ENCODE results near the gene RIC1.
"Not testable (repeated sequence)": the region's sequence is repeated elsewhere in the genome, so short reads cannot be mapped to it uniquely, and the experiment has no call there.

The RIC1 gene

DNA sequence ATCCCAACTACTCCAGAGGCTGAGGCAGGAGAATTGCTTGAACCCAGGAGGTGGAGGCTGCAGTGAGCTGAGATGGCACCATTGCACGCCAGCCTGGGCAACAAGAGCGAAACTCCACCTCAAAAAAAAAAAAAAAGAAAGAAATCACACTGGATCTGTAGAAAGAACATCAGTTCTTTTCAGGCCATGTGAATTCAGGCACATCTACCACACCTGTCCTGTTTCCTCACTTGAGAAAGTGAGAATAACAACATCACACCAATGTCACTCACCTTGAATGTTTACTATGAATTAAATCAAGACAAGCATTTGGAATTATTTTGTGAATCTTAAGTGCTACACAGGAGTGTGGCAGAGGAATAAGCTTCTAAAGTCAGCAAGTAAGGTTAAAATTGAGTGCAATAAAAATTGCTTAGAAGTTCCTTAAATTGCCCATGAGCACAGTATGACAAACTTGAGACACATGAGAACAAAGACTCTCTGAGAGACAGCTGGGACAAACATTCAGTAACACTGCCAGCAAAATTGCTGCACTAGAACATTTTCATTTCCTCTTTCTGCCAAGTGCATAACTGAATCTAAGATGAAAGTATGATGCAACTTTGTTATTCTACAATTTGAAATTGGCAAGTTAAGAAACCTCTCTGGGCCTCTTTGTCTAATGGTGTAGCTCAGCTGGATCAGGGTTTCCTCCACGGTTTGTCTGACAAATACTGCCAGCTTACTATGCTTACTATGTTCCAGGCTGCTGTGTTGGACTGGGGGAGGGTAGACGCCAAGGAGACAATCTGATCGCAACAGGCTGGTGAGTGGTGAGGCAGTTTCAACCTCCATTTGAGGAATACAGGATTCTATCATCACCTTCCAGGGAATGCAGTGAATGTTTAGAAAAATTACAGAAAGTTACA lies 1.9 kb upstream of the RIC1 start:
- peak; percentile 50 for DNase-seq

DNA sequence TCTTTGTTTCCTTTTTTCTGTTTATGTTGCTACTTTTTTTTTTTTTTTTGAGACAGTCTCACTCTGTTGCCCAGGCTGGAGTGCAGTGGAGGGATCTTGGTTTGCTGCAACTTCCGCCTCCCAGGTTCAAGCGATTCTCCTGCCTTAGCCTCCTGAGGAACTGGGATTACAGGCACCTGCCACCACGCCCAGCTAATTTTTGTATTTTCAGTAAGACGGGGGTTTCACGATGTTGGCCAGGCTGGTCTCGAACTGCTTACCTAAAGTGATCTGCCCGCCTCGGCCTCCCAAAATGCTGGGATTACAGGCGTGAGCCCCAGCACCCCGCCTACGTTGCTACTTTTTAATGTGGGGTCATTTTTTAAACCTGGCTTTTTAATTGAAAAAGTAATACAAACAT lies 1.2 kb upstream of the RIC1 start:
- not testable (repeated sequence) for DNase-seq

DNA sequence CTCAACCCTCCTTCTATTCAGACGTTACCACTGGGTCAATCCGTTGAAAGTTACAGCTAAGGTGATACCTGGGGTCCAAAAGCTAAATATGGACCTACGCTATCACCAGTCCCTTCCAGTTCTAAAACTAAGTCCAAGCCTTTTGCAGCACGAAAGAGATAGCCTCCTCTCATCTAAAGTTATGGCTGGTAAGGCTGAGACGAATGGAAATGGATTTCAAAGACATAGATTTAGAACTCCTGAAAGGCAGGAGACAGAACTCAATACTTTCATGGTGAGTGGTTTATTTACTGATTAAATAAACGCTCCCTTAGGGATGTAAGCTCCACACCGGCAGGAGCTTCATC lies 751 bp upstream of the RIC1 start:
- no peak for DNase-seq

DNA sequence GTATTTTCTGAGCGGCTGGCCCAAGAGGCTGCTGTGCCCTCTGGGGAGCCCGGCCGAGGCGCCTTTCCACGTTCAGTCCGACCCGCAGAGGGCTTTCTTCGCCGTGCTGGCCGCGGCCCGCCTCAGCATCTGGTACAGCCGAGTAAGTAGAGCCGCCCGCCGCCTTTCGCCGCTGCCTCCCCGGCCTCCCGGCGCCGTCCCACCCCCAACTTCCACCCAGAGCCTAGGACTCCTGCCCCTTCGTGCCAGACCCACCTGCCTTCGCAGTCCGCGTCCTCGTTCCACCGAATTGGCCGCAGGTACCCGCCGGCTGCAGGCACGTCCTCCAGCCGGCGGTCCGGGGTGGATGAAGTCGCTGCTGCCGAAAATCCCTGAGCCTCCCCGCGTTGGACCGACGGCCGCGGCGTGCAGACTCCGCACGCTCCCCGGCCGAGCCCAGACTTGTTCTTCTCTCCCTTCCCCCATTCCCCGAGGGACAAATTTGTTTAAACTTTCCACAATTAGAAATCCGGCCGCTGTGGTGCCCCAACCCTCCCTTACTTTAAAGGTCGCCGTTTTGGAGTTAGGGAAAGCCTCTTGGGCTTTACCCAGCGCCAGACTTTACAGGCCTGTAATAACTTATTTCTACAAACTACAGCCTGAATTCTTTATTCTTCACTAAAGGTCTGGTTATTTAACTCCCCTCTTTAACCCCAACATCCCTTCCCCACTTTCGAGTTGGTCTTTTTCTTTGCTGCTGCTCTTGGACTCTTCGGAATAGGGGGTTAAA lies 589 bp downstream of the RIC1 start:
- peak; percentile 51 for DNase-seq

DNA sequence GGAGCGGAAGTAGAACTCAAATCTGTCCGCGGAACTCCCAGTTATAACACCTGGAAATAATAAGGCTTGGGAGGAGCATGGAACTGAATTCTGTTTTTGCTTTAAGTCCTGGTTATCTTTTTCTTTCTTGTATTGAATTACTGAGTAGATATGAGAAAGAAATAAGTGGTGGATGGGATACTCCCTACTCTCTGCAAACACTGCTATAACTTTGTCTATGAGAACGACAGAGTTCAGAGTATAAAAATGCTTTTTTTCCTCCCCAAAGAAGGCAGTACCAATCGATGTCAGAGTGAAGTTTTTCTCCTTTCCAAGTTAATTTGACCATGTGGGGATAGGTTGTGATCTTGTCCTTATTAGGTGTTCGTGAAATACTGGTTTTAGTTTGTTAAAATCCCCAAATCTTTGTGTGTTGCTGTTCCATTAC lies 1.2 kb downstream of the RIC1 start:
- no peak for DNase-seq

DNA sequence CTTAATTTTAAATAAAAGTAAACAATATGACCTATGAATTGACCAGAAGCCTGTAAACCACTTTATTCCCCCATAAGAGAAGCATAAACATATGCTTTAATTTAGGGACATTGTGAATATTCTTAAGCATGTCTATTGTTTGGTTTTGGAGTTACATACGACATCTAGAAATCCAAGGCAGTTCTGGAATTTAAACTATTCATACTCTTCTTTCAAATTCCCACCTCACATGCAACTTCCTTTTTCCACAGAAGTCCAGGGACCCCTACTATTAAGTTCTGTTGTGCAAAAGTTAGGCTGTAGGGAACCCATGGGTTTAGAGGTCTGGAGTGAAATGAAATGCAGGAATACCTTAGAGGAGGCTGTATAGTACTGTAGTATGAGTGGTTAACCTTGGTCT lies 2.1 kb downstream of the RIC1 start:
- no peak for DNase-seq

DNA sequence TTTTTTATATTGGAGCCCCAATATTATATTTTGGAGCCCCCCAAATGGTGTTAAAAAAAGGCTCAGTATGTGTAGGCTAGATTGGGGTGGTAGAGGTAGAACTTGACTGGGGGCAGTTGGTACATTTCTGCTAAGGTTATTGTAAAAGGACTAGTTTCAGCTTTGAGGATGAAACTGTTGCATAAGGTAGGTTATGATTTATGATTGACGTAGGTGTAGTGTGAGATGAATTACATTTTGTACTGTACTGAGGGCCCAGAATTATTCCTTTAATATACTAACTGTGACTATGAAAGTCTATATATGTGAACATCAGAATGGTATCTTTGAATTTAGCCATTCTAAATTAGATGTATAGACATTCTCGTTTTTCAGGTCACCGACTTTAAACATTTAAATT lies 3.6 kb downstream of the RIC1 start:
- DNase-seq = no peak

DNA sequence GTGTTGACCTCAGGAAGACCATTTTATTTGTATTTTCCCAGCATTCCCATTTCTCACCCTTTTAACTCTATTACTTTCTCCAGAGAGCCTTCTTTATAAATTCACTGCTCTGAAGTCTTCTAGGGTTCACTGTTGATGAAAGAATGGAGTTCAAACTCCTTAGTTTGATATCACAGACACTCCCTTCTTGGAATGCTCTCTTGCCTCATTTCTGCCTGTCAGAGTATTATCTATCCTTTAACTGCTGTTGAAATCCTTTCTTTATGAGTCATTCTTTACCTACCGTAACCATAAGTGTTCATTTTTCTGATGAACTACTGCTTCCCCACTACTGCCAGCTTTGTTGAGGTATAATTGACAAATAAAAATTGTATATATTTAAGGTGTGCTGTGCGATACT lies 4.3 kb downstream of the RIC1 start:
- DNase-seq = no peak

DNA sequence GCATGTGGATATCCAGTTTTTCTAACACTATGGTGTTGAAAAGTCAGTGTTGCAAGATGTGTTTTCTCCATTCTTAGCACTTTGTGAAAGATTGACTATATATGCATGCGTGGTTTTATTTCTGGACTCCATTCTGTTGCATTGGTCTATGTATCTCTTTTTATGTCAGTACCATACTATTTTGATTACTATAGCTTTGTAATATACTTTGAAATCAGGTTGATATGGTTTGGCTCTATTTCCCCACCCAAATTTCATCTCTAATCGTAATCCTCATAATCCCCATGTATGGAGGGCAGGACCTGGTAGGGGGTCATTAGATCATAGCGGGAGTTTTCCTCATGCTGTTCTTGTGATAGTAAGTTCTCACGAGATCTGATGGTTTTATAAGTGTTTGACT lies 6.5 kb downstream of the RIC1 start:
- DNase-seq = no peak

DNA sequence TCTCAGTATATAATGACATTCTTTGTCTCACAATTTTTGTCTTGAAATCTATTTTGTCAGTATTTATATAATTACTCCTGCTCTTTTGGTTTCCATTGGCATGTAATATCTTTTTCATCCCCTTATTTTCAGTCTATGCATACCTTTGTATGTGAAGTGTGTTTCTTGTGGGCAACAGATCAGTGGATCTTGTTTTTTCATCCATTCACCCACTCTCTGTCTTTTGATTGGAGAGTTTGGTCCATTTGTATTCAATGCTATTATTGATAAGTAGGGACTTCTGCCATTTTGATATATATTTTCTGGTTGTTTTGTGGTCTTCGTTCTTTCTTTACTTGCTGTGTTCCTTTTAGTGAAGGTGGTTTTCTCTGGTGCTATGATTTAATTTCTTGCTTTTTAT lies 10.9 kb downstream of the RIC1 start:
- no peak for DNase-seq

DNA sequence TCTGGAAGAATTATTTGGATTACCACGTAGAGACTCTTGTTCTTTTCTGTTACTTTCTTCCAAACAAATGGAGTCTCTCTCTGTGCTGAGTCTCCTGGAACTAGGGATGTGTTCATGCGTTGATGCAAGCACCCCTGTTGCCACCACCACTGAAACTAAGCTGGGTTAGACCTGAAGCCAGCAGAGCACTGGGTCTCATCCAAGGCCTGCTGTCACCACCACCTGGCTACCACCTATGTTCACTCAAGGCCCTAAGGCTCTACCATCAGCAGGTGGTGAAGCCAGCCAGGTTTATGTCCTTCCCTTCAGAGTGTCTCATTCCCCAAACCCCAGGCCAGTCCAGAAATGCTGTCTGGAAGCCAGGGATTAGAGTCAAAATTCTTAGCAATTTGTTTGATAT lies 13.3 kb downstream of the RIC1 start:
- no peak for DNase-seq

DNA sequence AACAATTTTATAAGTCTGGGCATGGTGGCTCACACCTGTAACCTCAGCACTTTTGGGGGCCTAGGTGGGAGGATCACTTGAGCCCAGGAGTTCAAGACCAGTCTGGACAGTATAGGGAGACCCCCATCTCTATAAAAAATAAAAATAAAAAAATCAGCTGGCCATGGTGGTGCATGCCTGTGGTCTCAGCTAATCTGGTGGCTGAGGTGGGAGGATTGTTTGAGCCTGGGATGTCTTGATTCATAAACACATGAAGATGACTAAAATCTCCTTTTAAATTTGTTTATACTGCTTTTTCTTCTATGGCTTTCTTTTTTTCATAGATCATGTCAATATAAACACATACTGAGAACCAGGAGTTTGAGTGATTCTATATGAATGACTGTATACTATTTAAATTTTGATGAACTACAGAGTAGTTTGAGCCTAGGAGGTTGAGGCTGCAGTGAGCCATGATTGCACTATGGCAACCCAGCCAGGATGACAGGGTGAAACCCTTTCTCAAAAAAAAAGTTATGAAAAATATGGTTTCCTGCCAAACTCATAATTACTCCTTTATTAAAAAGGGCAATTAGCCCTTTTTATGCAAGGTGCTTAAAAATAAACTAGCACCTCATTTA lies 14.2 kb downstream of the RIC1 start:
- DNase-seq = no peak

DNA sequence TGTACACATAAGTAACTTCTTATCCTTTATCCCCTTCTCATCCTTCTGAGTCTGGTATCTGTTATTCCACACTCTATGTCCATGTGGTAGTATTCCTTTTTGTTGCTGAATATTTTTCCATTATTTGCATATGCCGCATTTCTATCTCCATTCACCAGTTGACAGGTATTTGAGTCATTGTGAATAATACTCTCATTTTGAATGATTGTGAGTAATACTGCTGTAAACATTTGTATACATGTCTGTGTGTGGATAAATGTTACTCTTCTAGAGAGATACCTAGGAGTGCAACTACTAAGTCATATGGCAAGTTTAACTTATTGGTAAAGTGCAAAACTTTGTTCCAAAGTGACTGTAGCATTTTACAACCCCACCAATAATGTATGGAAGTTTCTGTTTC lies 15.6 kb downstream of the RIC1 start:
- DNase-seq = no peak

DNA sequence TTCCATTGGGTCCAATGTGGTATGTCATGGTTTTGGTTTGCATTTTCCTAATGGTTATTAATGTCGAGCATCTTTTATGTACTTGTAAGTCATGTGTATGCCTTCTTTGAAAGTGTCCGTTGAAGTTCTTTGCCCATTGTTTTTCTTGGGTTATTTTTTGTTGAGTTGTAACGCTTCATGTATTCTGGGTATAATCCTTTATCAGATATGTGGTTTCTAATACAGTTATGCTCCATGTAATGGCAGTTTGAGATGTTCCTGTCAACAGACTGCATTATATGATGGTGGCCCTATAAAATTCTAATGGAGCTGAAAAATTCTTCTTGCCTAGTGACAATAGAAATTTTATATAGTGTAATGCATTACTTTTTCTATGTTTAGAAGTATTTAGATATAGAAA lies 17.2 kb downstream of the RIC1 start:
- DNase-seq = no peak

DNA sequence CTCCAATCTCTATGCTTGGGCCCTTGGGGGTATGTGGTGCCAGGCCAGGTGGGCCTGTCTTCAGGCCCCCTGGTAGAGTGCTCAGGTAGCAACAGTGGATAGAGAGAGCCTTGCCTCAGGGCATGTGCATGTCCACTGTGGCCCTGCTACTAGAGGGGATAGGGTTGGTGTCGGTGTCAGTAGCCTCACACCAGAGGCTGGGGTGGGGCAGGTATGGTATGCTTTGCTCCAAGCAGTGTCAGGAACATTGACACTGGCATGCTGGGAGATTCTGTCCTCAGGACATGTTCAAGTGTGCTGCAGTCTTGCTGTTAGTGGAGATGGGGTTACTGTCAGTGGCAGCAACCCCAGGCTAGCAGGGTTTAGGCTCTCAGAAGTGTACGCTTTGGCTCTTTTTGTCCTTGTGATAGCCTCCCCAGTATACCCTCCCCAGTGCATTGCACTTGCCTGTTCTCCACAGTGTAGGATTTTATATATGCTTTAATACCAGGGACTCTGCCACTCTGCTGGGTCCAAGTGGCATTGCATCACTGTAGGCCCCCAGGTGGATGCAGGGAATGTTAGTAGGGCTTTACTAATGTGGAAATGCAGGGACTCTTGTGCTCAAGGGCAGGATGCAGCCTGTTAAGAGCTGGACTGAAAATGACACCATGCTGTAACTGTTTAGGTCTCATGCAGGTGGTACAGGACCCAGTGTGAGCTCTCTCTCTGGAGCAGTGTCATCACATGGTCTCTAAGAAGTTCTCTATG lies 21.6 kb downstream of the RIC1 start:
- no peak for DNase-seq

DNA sequence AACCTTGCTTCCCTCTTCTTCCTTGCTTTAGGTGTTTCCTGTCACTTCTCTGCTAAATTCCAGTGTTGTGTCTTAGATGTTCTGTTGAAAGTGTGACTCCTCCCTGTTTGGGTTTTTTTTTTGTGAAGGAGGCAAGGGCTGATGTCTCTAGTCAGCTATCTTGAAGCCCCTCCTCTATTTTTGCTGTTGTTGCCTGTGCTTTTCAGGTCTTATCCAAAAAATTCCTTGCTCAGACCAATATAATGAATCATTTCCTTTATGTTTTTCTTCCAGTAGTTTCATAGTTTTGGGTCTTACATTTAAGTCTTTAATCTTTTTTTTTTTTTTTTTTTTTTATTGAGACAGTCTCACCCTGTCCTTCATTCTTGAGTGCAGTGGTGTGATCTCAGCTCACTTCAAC lies 22.3 kb downstream of the RIC1 start:
- DNase-seq = no peak

DNA sequence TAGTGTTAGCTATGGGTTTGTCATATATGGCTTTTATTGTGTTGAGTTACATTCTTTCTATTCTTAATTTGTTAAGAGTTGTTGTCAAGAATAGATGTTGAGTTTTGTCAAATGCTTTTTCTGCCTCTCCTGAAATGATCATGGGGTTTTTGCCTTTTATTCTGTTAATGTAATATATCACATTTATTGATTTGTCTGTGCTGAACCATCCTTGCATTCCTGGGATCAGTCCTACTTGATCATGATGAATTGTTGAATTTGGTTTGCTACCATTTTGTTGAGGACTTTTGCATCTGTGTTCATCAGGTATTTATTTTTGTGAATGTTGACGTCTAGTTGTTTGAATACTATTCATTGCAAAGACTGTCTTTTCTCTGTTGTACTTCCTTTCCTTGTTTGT lies 23.9 kb downstream of the RIC1 start:
- DNase-seq = no peak

DNA sequence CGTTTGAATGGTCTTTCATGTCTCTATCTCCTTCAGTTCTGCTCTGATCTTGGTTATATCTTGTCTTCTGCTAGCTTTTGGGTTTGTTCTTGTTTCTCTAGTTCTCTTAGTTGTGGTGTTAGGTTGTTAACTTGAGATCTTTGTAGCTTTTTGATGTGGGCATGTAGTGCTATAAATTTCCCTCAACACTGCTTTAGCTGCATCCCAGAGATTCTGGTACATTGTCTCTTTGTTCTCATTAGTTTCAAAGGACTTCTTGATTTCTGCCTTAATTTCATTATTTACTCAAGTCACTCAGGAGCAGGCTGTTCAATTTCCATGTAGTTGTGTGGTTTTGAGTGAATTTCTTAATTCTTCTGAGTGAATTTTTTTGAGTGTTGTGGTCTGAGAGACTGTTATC lies 33.9 kb downstream of the RIC1 start:
- not testable (repeated sequence) for DNase-seq

DNA sequence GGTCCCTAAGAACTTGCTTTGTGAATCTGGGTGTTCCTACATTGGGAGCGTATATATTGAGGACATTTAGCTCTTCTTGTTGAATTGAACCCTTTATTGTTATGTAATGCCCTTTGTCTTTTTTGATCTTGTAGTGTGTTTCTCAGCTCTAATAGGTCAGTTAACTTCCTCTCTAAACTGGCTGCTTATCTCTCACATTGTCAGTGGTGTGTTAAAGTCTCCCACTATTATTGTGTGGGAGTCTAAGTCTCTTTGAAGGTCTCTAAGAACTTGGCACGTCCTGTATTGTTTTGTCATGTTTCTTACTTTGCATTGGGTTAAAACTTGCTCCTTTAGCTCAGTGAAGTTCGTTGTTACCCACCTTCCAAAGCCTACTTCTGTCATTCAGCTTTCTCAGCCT lies 36.2 kb downstream of the RIC1 start:
- no peak for DNase-seq

DNA sequence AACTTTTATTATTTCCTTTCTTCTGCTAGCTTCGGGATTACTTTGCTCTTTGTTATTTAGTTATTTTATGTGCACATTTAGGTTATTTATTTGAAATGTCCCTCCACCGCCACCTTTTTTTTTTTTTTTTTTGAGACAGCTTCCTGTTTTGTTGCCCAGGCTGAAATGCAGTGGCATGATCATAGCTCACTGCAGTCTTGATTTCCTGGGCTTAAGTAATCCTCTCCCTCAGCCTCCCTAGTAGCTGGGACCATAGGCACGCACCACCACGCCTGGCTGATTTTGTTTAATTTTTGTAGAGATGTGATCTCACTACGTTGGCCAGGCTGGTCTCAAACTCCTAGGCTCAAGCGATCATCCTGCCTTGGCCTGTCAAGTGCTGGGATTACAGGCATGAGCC lies 38.5 kb downstream of the RIC1 start:
- DNase-seq = no peak

DNA sequence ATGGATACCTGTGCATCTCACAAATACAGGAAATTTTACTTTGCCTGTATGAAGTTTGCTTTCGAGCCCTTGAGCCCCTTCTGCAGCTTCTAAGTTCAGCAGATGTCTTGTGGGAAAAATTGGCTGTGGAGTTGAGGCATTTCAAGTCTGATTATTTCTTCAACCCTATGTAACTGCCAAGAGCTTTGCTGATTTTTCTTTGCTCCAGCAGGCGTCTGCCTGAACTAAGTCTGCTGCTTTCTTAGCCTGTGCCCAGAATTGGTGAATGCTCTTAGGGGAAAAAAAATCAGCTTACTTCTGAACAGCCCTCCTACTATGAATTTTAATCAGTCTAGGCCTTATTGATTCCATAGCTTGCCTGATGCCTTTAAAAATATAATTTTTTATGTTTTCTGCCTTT lies 41.2 kb downstream of the RIC1 start:
- no peak for DNase-seq

DNA sequence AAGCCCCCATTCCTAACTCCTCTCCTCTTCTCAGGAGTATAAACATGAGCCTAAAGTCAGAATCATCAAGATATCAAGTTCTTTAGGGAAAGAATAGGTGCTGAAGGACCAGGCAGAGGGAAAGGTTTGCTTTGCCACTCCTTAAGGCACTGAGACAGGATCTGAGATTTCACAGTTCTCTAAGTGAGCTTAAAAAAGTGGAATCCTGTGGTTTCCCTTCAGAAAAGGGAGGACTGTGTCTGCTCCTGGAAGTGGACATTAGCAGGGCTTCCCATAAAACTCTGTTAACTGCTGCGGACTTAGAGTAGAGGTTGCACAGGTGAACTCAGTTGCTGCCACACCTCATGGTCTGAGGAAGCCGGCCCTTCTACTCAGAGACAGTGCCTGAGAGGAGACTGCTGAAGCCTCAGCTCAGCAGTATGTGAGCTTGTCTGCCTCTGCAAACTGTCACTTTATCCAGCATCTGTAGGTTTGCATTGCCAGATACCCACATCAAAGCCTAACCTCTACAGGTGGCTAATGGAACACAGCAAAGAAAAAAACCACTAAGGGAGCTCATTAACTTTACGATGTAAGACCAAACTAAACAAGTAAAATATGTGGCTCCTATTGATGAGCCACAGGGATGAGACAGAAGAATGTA lies 42.9 kb downstream of the RIC1 start:
- no peak for DNase-seq

DNA sequence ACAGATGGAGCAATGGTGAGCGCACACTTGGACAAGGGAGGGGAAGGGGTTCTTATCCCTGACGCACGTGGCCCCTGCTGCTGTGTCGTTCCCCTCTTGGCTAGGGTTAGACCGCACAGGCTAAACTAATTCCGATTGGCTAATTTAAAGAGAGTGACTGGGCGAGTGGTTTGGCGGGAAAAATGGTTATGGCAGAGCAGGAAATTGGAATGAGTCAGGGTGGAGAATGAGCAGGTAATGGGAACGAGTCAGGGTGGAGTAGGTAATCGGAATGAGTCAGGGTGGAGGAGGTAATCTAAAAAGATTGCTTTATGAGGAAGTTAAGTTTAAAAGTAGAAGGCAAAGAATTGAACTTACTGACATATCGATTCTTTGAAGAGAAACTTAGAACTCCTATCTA lies 46.1 kb downstream of the RIC1 start:
- DNase-seq = not testable (repeated sequence)
